Lower lobe of right lung (tissue), 2 donors: ENCODE measurements around the gene RASAL2. TPM values are rescaled to one million over a fixed set of nuclear protein-coding genes. Genes with fewer than 3 reads are reported as not detected.

Experiments
- ATAC-seq, 2 donors: fragments of 200-7000 bp; cut with Tn5 transposase; one replicate each; pipeline ENCODE4 v1.9.1; 2020 to 2022; ENCODE audit warnings: mild to moderate bottlenecking in 2 of 2, moderate library complexity in 2 of 2
- DNase-seq: peaks from one replicate; pipeline ENCODE4 v3.0.0-alpha.2; 2020
- H3K27ac ChIP-seq: fragments of 200-600 bp; one replicate; pipeline ENCODE4 v1.8.0; 2022
- H3K27me3 ChIP-seq: fragments of 200-600 bp; one replicate; pipeline ENCODE4 v1.8.0; 2022; ENCODE audit warnings: low read depth
- H3K36me3 ChIP-seq: fragments of 200-600 bp; one replicate; pipeline ENCODE4 v1.8.0; 2022; ENCODE audit warnings: mild to moderate bottlenecking
- H3K4me1 ChIP-seq: fragments of 200-600 bp; one replicate; pipeline ENCODE4 v1.8.0; 2022
- H3K4me3 ChIP-seq: fragments of 200-600 bp; one replicate; pipeline ENCODE4 v1.8.0; 2022; ENCODE audit warnings: mild to moderate bottlenecking
- H3K9me3 ChIP-seq: fragments of 200-600 bp; one replicate; pipeline ENCODE4 v1.8.0; 2022
- CTCF ChIP-seq: fragments of 200-600 bp; IDR thresholded peaks from one replicate; pipeline ENCODE4 v1.8.0; 2022; ENCODE audit warnings: antibody characterized with exemption, mild to moderate bottlenecking
- intact Hi-C: fragments of 100-400 bp; cut with DNase I; formaldehyde crosslinking; loops from one replicate; pipeline ENCODE4 v1.11.0; 2022
- total RNA-seq: library from RNA; stranded (reverse); fragmentation: NEBNext Ultra II Directional; extraction: Animal tissue kit (Norgen Biotek cat#: 25700); gene quantifications from one replicate; pipeline ENCODE4 v1.2.1, GENCODE V29; 2021
- donor health status: DM: no; HTN: yes; CAD: no; lungs with severe emphysema.

Gene RASAL2
- total RNA-seq, 1 donor from 2014 or later, result 48.3 TPM

GRCh38 chr1:178209935-178210334 is 116.0 kb downstream of the RASAL2 start:
- Histone ChIP-seq H3K36me3 (no peaks in the 10 kb centered on the region), H3K27me3 (no peaks in the 10 kb centered on the region), H3K4me1 (no peaks in the 10 kb centered on the region), H3K4me3 (no peak overlapping the region), H3K27ac (no peak overlapping the region), H3K9me3 (peaks cover 28% of the 10 kb centered on the region)
- ATAC-seq, result no peak
- DNase-seq, result no peak
- intact Hi-C loops, result no loop called here
- no peak for TF ChIP-seq CTCF

- no peak for ATAC-seq
- no peak for DNase-seq
- intact Hi-C loops, result no loop called here
Measured at GRCh38 chr1:178218550-178218949, 124.6 kb downstream of the RASAL2 start.

GRCh38 chr1:178220094-178220493 is 126.2 kb downstream of the RASAL2 start:
- peak in 1 of 2 donors; percentile 23 for ATAC-seq
- intact Hi-C loops, result no loop called here
- no peak for TF ChIP-seq CTCF
- Histone ChIP-seq H3K4me3 (no peak overlapping the region), H3K36me3 (no peaks in the 10 kb centered on the region), H3K27me3 (no peaks in the 10 kb centered on the region), H3K4me1 (no peaks in the 10 kb centered on the region), H3K27ac (no peak overlapping the region), H3K9me3 (no peaks in the 10 kb centered on the region)
- no peak for DNase-seq

More at GRCh38 chr1:178218550-178218949, 124.6 kb downstream of the RASAL2 start:
- no peak overlapping the region for H3K4me3 ChIP-seq
- no peak overlapping the region for H3K27ac ChIP-seq
- H3K4me1 ChIP-seq, result no peaks in the 10 kb centered on the region
- H3K9me3 ChIP-seq, result no peaks in the 10 kb centered on the region
- H3K36me3 ChIP-seq, result no peaks in the 10 kb centered on the region
- H3K27me3 ChIP-seq, result no peaks in the 10 kb centered on the region
- no peak for TF ChIP-seq CTCF

- DNase-seq, result no peak
- no peaks in the 10 kb centered on the region for H3K36me3 ChIP-seq
Measured at GRCh38 chr1:178223289-178223688, 129.4 kb downstream of the RASAL2 start.

DNA sequence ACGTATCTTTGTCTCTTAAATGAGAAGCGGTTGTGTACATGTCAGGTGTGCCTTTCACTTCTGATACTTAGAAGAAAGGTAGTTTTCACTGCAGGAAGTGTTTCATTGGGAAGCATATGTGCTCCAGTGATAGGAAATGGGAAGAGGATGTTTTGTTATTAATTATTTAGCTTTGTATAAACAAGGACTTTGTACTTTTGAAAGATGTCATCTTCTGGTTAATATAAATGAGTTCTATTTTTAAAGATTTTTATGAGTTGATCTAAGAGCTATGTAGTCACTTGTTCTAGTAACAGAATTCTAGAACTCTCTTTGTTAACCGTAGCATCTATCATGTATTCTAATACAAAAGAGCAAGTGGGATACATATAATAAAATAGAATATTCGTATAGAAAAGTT is 130.5 kb downstream of the RASAL2 start:
- intact Hi-C loops, result no loop called here
- Histone ChIP-seq H3K4me1 (no peaks in the 10 kb centered on the region), H3K27ac (no peak overlapping the region), H3K36me3 (no peaks in the 10 kb centered on the region), H3K4me3 (no peak overlapping the region), H3K27me3 (no peaks in the 10 kb centered on the region), H3K9me3 (no peaks in the 10 kb centered on the region)
- ATAC-seq, result no peak
- no peak for DNase-seq
- TF ChIP-seq CTCF, result no peak

More at GRCh38 chr1:178223289-178223688, 129.4 kb downstream of the RASAL2 start:
- H3K27me3 ChIP-seq, result no peaks in the 10 kb centered on the region
- intact Hi-C loops, result no loop called here
- H3K27ac ChIP-seq, result no peak overlapping the region
- ATAC-seq, result no peak
- H3K4me3 ChIP-seq, result no peak overlapping the region
- H3K9me3 ChIP-seq, result no peaks in the 10 kb centered on the region
- no peaks in the 10 kb centered on the region for H3K4me1 ChIP-seq
- TF ChIP-seq CTCF, result no peak
